Amniotic epithelial cell (primary cell): ENCODE results near the gene CAPN5.
A peak's percentile ranks its signal among the peaks of the same experiment; 100 is the strongest.

Experiments used
- DNase-seq: peaks from one replicate; pipeline ENCODE4 v3.0.0-alpha.2; 2010; ENCODE audit warnings: low read depth

The CAPN5 gene

GRCh38 chr11:77151804-77152509 lies 85.2 kb downstream of the CAPN5 start:
- peak; percentile 81 for DNase-seq

- DNase-seq = peak; percentile 64
Observed at GRCh38 chr11:77152846-77153245, 86.1 kb downstream of the CAPN5 start.

GRCh38 chr11:77153276-77154185 lies 86.8 kb downstream of the CAPN5 start:
- DNase-seq = no peak

- no peak for DNase-seq
Observed at GRCh38 chr11:77154381-77155081, 87.8 kb downstream of the CAPN5 start.

GRCh38 chr11:77155082-77155475 lies 88.3 kb downstream of the CAPN5 start:
- no peak for DNase-seq

- DNase-seq = no peak
Observed at GRCh38 chr11:77155556-77156130, 88.9 kb downstream of the CAPN5 start.

GRCh38 chr11:77156396-77157195 lies 89.8 kb downstream of the CAPN5 start:
- no peak for DNase-seq

- DNase-seq = no peak
Observed at GRCh38 chr11:77158041-77158695, 91.4 kb downstream of the CAPN5 start.

- DNase-seq = no peak
Observed at GRCh38 chr11:77159219-77159936, 92.6 kb downstream of the CAPN5 start.

- no peak for DNase-seq
Observed at GRCh38 chr11:77159937-77160495, 93.2 kb downstream of the CAPN5 start.

GRCh38 chr11:77163271-77163670 lies 96.5 kb downstream of the CAPN5 start:
- no peak for DNase-seq

- DNase-seq = no peak
Observed at GRCh38 chr11:77165066-77165465, 98.3 kb downstream of the CAPN5 start.

- DNase-seq = no peak
Observed at GRCh38 chr11:77166021-77166420, 99.2 kb downstream of the CAPN5 start.

- no peak for DNase-seq
Observed at GRCh38 chr11:77167111-77167626, 100.4 kb downstream of the CAPN5 start.

GRCh38 chr11:77167791-77168190 lies 101.0 kb downstream of the CAPN5 start:
- DNase-seq = no peak

- DNase-seq = no peak
Observed at GRCh38 chr11:77170107-77170506, 103.3 kb downstream of the CAPN5 start.

GRCh38 chr11:77171254-77171653 lies 104.5 kb downstream of the CAPN5 start:
- DNase-seq = no peak

GRCh38 chr11:77171885-77172665 lies 105.3 kb downstream of the CAPN5 start:
- DNase-seq = no peak

- no peak for DNase-seq
Observed at GRCh38 chr11:77172666-77172982, 105.9 kb downstream of the CAPN5 start.
